Measurements from ENCODE around the gene ATP5MC3.
"Not testable (repeated sequence)": the region's sequence is repeated elsewhere in the genome, so short reads cannot be mapped to it uniquely, and the experiment has no call there.

The ATP5MC3 gene

GRCh38 chr2:175181104-175181876, at the start of gene ATP5MC3:
Gene ATP5MC3, minus strand, starts transcription at chr2:175181710. Its CDS starts 317 bp downstream, at chr2:175181393.
- in situ Hi-C loops (cut with HindIII; ENCODE audit: low sequenced_read_pairs) = no loop called here

- in situ Hi-C loops (cut with HindIII; ENCODE audit: low sequenced_read_pairs) = not testable (repeated sequence)
Measured at GRCh38 chr2:175228601-175229000, 47.1 kb upstream of the ATP5MC3 start.

- in situ Hi-C loops (cut with HindIII; ENCODE audit: low sequenced_read_pairs) = no loop called here
Measured at GRCh38 chr2:175228179-175228578, 46.7 kb upstream of the ATP5MC3 start.

- in situ Hi-C loops (cut with HindIII; ENCODE audit: low sequenced_read_pairs) = no loop called here
Measured at GRCh38 chr2:175227393-175227792, 45.9 kb upstream of the ATP5MC3 start.

GRCh38 chr2:175220075-175220474, 38.6 kb upstream of the ATP5MC3 start:
- in situ Hi-C loops (cut with HindIII; ENCODE audit: low sequenced_read_pairs) = no loop called here

- in situ Hi-C loops (cut with HindIII; ENCODE audit: low sequenced_read_pairs) = no loop called here
Measured at GRCh38 chr2:175218551-175218950, 37.0 kb upstream of the ATP5MC3 start.

- in situ Hi-C loops (cut with HindIII; ENCODE audit: low sequenced_read_pairs) = no loop called here
Measured at GRCh38 chr2:175207741-175208438, 26.4 kb upstream of the ATP5MC3 start.

- in situ Hi-C loops (cut with HindIII; ENCODE audit: low sequenced_read_pairs) = no loop called here
Measured at GRCh38 chr2:175206866-175207265, 25.4 kb upstream of the ATP5MC3 start.

GRCh38 chr2:175205523-175205922, 24.0 kb upstream of the ATP5MC3 start:
- in situ Hi-C loops (cut with HindIII; ENCODE audit: low sequenced_read_pairs) = no loop called here

GRCh38 chr2:175203621-175204496, 22.3 kb upstream of the ATP5MC3 start:
- in situ Hi-C loops (cut with HindIII; ENCODE audit: low sequenced_read_pairs) = no loop called here

- in situ Hi-C loops (cut with HindIII; ENCODE audit: low sequenced_read_pairs) = no loop called here
Measured at GRCh38 chr2:175195012-175195411, 13.5 kb upstream of the ATP5MC3 start.

- in situ Hi-C loops (cut with HindIII; ENCODE audit: low sequenced_read_pairs) = no loop called here
Measured at GRCh38 chr2:175188761-175189160, 7.3 kb upstream of the ATP5MC3 start.

GRCh38 chr2:175187378-175187777, 5.9 kb upstream of the ATP5MC3 start:
- in situ Hi-C loops (cut with HindIII; ENCODE audit: low sequenced_read_pairs) = no loop called here

- in situ Hi-C loops (cut with HindIII; ENCODE audit: low sequenced_read_pairs) = no loop called here
Measured at GRCh38 chr2:175183674-175184073, 2.2 kb upstream of the ATP5MC3 start.

GRCh38 chr2:175181877-175182308, 383 bp upstream of the ATP5MC3 start:
- in situ Hi-C loops (cut with HindIII; ENCODE audit: low sequenced_read_pairs) = no loop called here

GRCh38 chr2:175180701-175181103, 808 bp downstream of the ATP5MC3 start:
- in situ Hi-C loops (cut with HindIII; ENCODE audit: low sequenced_read_pairs) = no loop called here

- in situ Hi-C loops (cut with HindIII; ENCODE audit: low sequenced_read_pairs) = no loop called here
Measured at GRCh38 chr2:175176624-175177023, 4.9 kb downstream of the ATP5MC3 start.

- in situ Hi-C loops (cut with HindIII; ENCODE audit: low sequenced_read_pairs) = no loop called here
Measured at GRCh38 chr2:175175896-175176295, 5.6 kb downstream of the ATP5MC3 start.

GRCh38 chr2:175175320-175175719, 6.2 kb downstream of the ATP5MC3 start:
- in situ Hi-C loops (cut with HindIII; ENCODE audit: low sequenced_read_pairs) = no loop called here

GRCh38 chr2:175170659-175171304, 10.7 kb downstream of the ATP5MC3 start:
- in situ Hi-C loops (cut with HindIII; ENCODE audit: low sequenced_read_pairs) = no loop called here

- in situ Hi-C loops (cut with HindIII; ENCODE audit: low sequenced_read_pairs) = no loop called here
Measured at GRCh38 chr2:175169191-175169590, 12.3 kb downstream of the ATP5MC3 start.
